IMR-90 (cell line): ENCODE measurements around the gene SLC44A1. TPM values are rescaled to one million over a fixed set of nuclear protein-coding genes. Genes with fewer than 3 reads are reported as not detected.

Experiments used
- ATAC-seq: fragments of 200-7000 bp; cut with Tn5 transposase; 2 replicates; pipeline ENCODE4 v1.9.1; 2020; ENCODE audit warnings: low read depth, mild to moderate bottlenecking, moderate library complexity
- BruUV-seq: library from RNA; stranded (reverse); fragments of 400-500 nt; replicated peaks from 2 replicates; lab custom pipeline; 2021; lab: Mats Ljungman, UMichigan
- CTCF ChIA-PET: fragments of 300-600 bp; formaldehyde crosslinking; extraction: SDS; loops from one replicate; lab custom pipeline; 2021; ENCODE audit warnings: antibody characterized with exemption; lab: Yijun Ruan, JAX
- POLR2A ChIA-PET: fragments of 300-600 bp; sonication (Branson Sonifier 250); formaldehyde crosslinking; loops from one replicate; lab custom pipeline; 2022; ENCODE audit warnings: antibody characterized with exemption; ENCODE audit not compliant: unreplicated experiment; lab: Charles Lee
- DNase-seq: peaks from one replicate; pipeline ENCODE4 v3.0.0; 2013
- H2AFZ ChIP-seq: replicated peaks from 2 replicates; pipeline ENCODE3; 2013; ENCODE audit warnings: low read length, mild to moderate bottlenecking; ENCODE audit not compliant: poor library complexity
- H2AK5ac ChIP-seq: 2 replicates; pipeline ENCODE4 v1.6.1; 2013; ENCODE audit warnings: low read depth, low read length, inconsistent platforms
- H2AK9ac ChIP-seq: replicated peaks from 2 replicates; pipeline ENCODE3; 2013; ENCODE audit warnings: mild to moderate bottlenecking, low read depth, low read length, moderate library complexity; ENCODE audit not compliant: poor library complexity
- H2BK120ac ChIP-seq: 2 replicates; pipeline ENCODE4 v1.6.1; 2013; ENCODE audit warnings: low read depth, low read length, inconsistent platforms
- H2BK15ac ChIP-seq: 3 replicates; pipeline ENCODE4 v1.6.1; 2013; ENCODE audit warnings: low read depth, low read length, inconsistent platforms
- H2BK20ac ChIP-seq: 2 replicates; pipeline ENCODE4 v1.6.1; 2013; ENCODE audit warnings: low read depth, mild to moderate bottlenecking, inconsistent platforms, low read length, moderate library complexity
- H2BK5ac ChIP-seq: 2 replicates; pipeline ENCODE4 v1.6.1; 2013; ENCODE audit warnings: mild to moderate bottlenecking, low read depth, low read length, inconsistent platforms; ENCODE audit not compliant: poor library complexity, severe bottlenecking
- H3K14ac ChIP-seq: replicated peaks from 2 replicates; pipeline ENCODE4 v1.6.1; 2013; ENCODE audit warnings: low read depth, low read length, inconsistent platforms
- H3K18ac ChIP-seq: 2 replicates; pipeline ENCODE4 v1.6.1; 2013; ENCODE audit warnings: low read depth, low read length, control low read depth
- H3K23ac ChIP-seq: 2 replicates; pipeline ENCODE4 v1.6.1; 2013; ENCODE audit warnings: low read depth, low read length, inconsistent platforms
- H3K27ac ChIP-seq: 2 replicates; pipeline ENCODE4 v1.5.1; 2013; ENCODE audit warnings: mild to moderate bottlenecking, control low read depth, low read length; ENCODE audit not compliant: insufficient read depth
- H3K27me3 ChIP-seq: 2 replicates; pipeline ENCODE4 v1.6.1; 2013; ENCODE audit warnings: low read length; ENCODE audit not compliant: control insufficient read depth, insufficient read depth
- H3K36me3 ChIP-seq: 2 replicates; pipeline ENCODE4 v1.6.1; 2013; ENCODE audit warnings: low read length, mixed read lengths; ENCODE audit not compliant: control insufficient read depth, insufficient read depth
- H3K4ac ChIP-seq: 2 replicates; pipeline ENCODE4 v1.6.1; 2013; ENCODE audit warnings: low read depth, low read length, inconsistent platforms
- H3K4me1 ChIP-seq: 2 replicates; pipeline ENCODE4 v1.6.1; 2013; ENCODE audit warnings: low read length, mixed read lengths; ENCODE audit not compliant: control insufficient read depth, insufficient read depth
- H3K4me2 ChIP-seq: 2 replicates; pipeline ENCODE4 v1.6.1; 2013; ENCODE audit warnings: low read depth, mild to moderate bottlenecking, control low read depth, low read length, moderate library complexity
- H3K4me3 ChIP-seq: 2 replicates; pipeline ENCODE4 v1.5.1; 2013; ENCODE audit warnings: low read depth, mild to moderate bottlenecking, control low read depth, low read length, moderate library complexity; ENCODE audit not compliant: insufficient read depth
- H3K56ac ChIP-seq: 2 replicates; pipeline ENCODE4 v1.6.1; 2013; ENCODE audit warnings: low read length, inconsistent platforms; ENCODE audit not compliant: insufficient read depth; ENCODE audit errors: extremely low read depth
- H3K79me1 ChIP-seq, 2 experiments: 2 replicates each; pipeline ENCODE4 v1.6.1; 2013; ENCODE audit warnings: low read length in 2 of 2, inconsistent platforms in 1 of 2, low read depth in 1 of 2
- H3K9ac ChIP-seq: 2 replicates; pipeline ENCODE4 v1.6.1; 2013; ENCODE audit warnings: low read depth, low read length, control low read depth
- H3K9me1 ChIP-seq: 2 replicates; pipeline ENCODE4 v1.6.1; 2013; ENCODE audit warnings: low read length, inconsistent platforms; ENCODE audit not compliant: insufficient read depth
- H3K9me3 ChIP-seq: 2 replicates; pipeline ENCODE4 v1.6.1; 2013; ENCODE audit warnings: low read length; ENCODE audit not compliant: control insufficient read depth, insufficient read depth
- H4K20me1 ChIP-seq: 2 replicates; pipeline ENCODE4 v1.6.1; 2013; ENCODE audit warnings: low read length, inconsistent platforms; ENCODE audit not compliant: insufficient read depth
- H4K5ac ChIP-seq: 2 replicates; pipeline ENCODE4 v1.6.1; 2013; ENCODE audit warnings: mild to moderate bottlenecking, low read depth, low read length, control low read depth
- H4K8ac ChIP-seq, 2 experiments: 2 replicates each; pipeline ENCODE4 v1.6.1; 2013; ENCODE audit warnings: low read depth in 2 of 2, low read length in 2 of 2, control low read depth in 1 of 2, inconsistent platforms in 1 of 2
- H4K91ac ChIP-seq: 2 replicates; pipeline ENCODE4 v1.6.1; 2013; ENCODE audit warnings: low read depth, low read length, inconsistent platforms; ENCODE audit not compliant: insufficient read depth
- BHLHE40 ChIP-seq: fragments of 150-350 bp; IDR thresholded peaks from 2 replicates; pipeline ENCODE4 v1.6.1; 2016; ENCODE audit warnings: mild to moderate bottlenecking, low read depth, low read length
- CEBPB ChIP-seq: IDR thresholded peaks from 2 replicates; pipeline ENCODE4 v1.6.1; 2012; ENCODE audit warnings: low read depth, low read length, improper control_type of control experiment
- CHD1 ChIP-seq: IDR thresholded peaks from 2 replicates; pipeline ENCODE4 v1.6.1; 2012; ENCODE audit warnings: low read depth, low read length, improper control_type of control experiment
- FOS ChIP-seq: fragments of 150-350 bp; IDR thresholded peaks from 2 replicates; pipeline ENCODE4 v1.6.1; 2016; ENCODE audit warnings: low read depth, low read length
- MAFK ChIP-seq: IDR thresholded peaks from 2 replicates; pipeline ENCODE4 v1.6.1; 2012; ENCODE audit warnings: low read depth, low read length, improper control_type of control experiment
- MAZ ChIP-seq: IDR thresholded peaks from 2 replicates; pipeline ENCODE4 v1.6.1; 2012; ENCODE audit warnings: low read depth, mild to moderate bottlenecking, low read length, improper control_type of control experiment, moderate library complexity, borderline replicate concordance
- NFE2L2 ChIP-seq: fragments of 150-350 bp; IDR thresholded peaks from 2 replicates; pipeline ENCODE4 v1.6.1; 2016; ENCODE audit warnings: low read depth, mild to moderate bottlenecking, low read length
- POLR2A ChIP-seq: IDR thresholded peaks from 2 replicates; pipeline ENCODE4 v1.6.1; 2012; ENCODE audit warnings: mild to moderate bottlenecking, low read depth, low read length
- SMC3 ChIP-seq: fragments of 150-350 bp; IDR thresholded peaks from 2 replicates; pipeline ENCODE4 v1.6.1; 2016; ENCODE audit warnings: low read depth, mild to moderate bottlenecking, antibody characterized with exemption, low read length, moderate library complexity
- dilution Hi-C: fragments of 300-500 bp; cut with HindIII; formaldehyde crosslinking; loops from one replicate; pipeline ENCODE4 v1.14.3; 2018; ENCODE audit warnings: low sequenced_read_pairs; ENCODE audit not compliant: unreplicated experiment
- in situ Hi-C: fragments of 300-500 bp; cut with MboI; formaldehyde crosslinking; loops from 3 replicates; pipeline ENCODE4 v1.14.3; 2019; ENCODE audit warnings: low sequenced_read_pairs, inconsistent platforms, mixed read lengths
- intact Hi-C: fragments of 100-400 bp; cut with micrococcal nuclease; formaldehyde crosslinking; loops from 2 replicates; pipeline ENCODE4 v1.10.0; 2022
- polyA plus RNA-seq, 3 experiments: library from polyadenylated mRNA; depleted of rRNA; stranded (reverse); fragments of >200 nt; gene quantifications; 2 replicates each; pipeline ENCODE4 v1.2.3, GENCODE V29; 2012; ENCODE audit warnings: low replicate concordance in 1 of 3
- total RNA-seq: library from RNA; depleted of rRNA; stranded (reverse); fragments of >200 nt; gene quantifications from 2 replicates; pipeline ENCODE4 v1.2.3, GENCODE V29; 2012
- TF ChIP-seq, protein P1 (sequence below): conservative IDR thresholded peaks from 2 replicates; pipeline ENCODE4 v1.5.1; 2012; ENCODE audit warnings: mild to moderate bottlenecking, low read depth, low read length, improper control_type of control experiment

Gene SLC44A1
- total and polyA plus RNA-seq, 2 of the 4 experiments (the other 2 are of a cell fraction) = 5.2 to 21.7 TPM

DNA sequence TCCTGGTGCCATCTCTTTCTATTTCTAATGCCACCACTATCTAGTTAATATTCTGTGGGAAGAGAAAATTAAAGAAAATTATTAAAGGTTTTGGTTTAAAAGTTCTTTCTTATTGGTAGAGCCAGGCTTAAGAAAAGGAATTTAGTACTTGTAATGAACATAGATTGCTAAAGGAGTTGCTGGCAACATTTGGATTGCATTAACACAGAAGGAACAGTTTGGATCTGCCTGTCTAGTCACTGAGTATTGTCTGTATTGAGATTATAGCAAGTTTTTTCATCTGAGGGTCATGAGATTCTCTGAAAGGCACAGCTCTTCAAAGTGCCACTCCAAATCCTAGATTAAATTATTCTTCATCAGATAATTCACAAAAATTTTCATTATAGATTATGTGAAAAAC lies 235.4 kb downstream of the SLC44A1 start:
- no peak overlapping the region for H3K9ac ChIP-seq
- CTCF ChIA-PET = interaction anchor here (0.7 kb wide), 1 partner anchor 24 kb away, joined by 4 read pairs; no protein-coding TSS in a partner anchor
- no peaks in the 10 kb centered on the region for H3K9me1 ChIP-seq
- ATAC-seq (no peak), DNase-seq (no peak)
- no peak overlapping the region for H3K18ac ChIP-seq
- H4K20me1 ChIP-seq = no peaks in the 10 kb centered on the region; the same call in 1 of the 2 replicates
- no peak overlapping the region for H3K23ac ChIP-seq
- H2AK5ac ChIP-seq = no peak overlapping the region
- TF ChIP-seq POLR2A (no peak), FOS (no peak), BHLHE40 (no peak), MAFK (no peak), CHD1 (no peak), NFE2L2 (no peak), SMC3 (no peak), MAZ (no peak), CEBPB (no peak)
- TF ChIP-seq, protein P1, sequence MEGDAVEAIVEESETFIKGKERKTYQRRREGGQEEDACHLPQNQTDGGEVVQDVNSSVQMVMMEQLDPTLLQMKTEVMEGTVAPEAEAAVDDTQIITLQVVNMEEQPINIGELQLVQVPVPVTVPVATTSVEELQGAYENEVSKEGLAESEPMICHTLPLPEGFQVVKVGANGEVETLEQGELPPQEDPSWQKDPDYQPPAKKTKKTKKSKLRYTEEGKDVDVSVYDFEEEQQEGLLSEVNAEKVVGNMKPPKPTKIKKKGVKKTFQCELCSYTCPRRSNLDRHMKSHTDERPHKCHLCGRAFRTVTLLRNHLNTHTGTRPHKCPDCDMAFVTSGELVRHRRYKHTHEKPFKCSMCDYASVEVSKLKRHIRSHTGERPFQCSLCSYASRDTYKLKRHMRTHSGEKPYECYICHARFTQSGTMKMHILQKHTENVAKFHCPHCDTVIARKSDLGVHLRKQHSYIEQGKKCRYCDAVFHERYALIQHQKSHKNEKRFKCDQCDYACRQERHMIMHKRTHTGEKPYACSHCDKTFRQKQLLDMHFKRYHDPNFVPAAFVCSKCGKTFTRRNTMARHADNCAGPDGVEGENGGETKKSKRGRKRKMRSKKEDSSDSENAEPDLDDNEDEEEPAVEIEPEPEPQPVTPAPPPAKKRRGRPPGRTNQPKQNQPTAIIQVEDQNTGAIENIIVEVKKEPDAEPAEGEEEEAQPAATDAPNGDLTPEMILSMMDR = no peak
- no peak overlapping the region for H3K4me2 ChIP-seq
- no peak overlapping the region for H3K4ac ChIP-seq
- no peak overlapping the region for H2AK9ac ChIP-seq
- dilution Hi-C loops = no loop called here
- no peak overlapping the region for H2BK15ac ChIP-seq
- no TSS peak for BruUV-seq
- no peak overlapping the region for H4K8ac ChIP-seq
- H2BK20ac ChIP-seq = no peak overlapping the region
- in situ Hi-C loops = loop anchor here (25.0 kb wide), 1 partner anchor 93 kb away; no protein-coding TSS in a partner anchor
- POLR2A ChIA-PET = no interaction called here
- no peak overlapping the region for H2BK120ac ChIP-seq
- H3K27ac ChIP-seq = no peak overlapping the region
- no peaks in the 10 kb centered on the region for H3K27me3 ChIP-seq
- no peak overlapping the region for H3K14ac ChIP-seq
- intact Hi-C loops = no loop called here
- H4K5ac ChIP-seq = no peak overlapping the region
- H3K9me3 ChIP-seq = no peaks in the 10 kb centered on the region
- no peak overlapping the region for H3K4me3 ChIP-seq
- peaks cover 0 to 4% of the 10 kb centered on the region in 2 experiments; a peak in 2 of 4 replicates for H3K79me1 ChIP-seq
- H3K36me3 ChIP-seq = no peaks in the 10 kb centered on the region
- no peak overlapping the region for H2AFZ ChIP-seq
- H3K4me1 ChIP-seq = no peaks in the 10 kb centered on the region
- H2BK5ac ChIP-seq = no peak overlapping the region
- H4K91ac ChIP-seq = no peak overlapping the region
- H3K56ac ChIP-seq = no peak overlapping the region
